ENCODE results near the gene C5orf58.

DNA sequence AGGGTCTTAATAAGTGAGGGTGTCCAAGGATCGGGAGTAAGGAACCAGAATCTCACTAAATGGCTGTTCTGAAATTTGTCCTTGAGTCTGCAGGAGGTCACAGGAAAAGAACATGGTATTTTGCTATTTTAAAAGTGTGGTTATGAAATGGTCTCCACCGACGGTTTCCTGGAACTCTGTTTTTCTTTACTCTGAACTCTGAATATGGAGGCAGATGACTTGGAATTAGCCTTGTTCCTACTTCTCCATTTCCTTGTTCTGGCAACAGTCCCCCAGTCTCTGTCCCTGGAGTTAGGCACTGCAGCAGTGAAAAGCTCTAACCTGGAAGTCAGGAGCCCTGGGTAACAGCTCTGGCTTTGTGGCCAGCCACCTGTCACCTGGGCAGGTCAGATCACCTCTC lies 46.6 kb upstream of the C5orf58 start:
- TF ChIP-seq EZH2 (IDR thresholded peaks at IDR 0.05) (no peak), POLR2AphosphoS5 (IDR thresholded peaks at IDR 0.05; ENCODE audit: borderline replicate concordance, low read depth, low read length) (no peak)

Measured in SK-N-MC (cell line).